A673 (cell line): ENCODE data around the gene UXS1. TPM values are rescaled to one million over a fixed set of nuclear protein-coding genes. Genes with fewer than 3 reads are reported as not detected.

ENCODE experiments used
- BruUV-seq: library from RNA; stranded (reverse); fragments of 400-500 nt; replicated peaks from 2 replicates; lab custom pipeline; 2021; lab: Mats Ljungman, UMichigan
- CTCF ChIA-PET: fragments of 300-600 bp; sonication (Branson Sonifier 250); formaldehyde crosslinking; loops from one replicate; lab custom pipeline; 2022; ENCODE audit warnings: antibody characterized with exemption; lab: Charles Lee
- POLR2A ChIA-PET: fragments of 300-600 bp; sonication (Branson Sonifier 250); formaldehyde crosslinking; loops from one replicate; lab custom pipeline; 2022; ENCODE audit warnings: antibody characterized with exemption; ENCODE audit not compliant: low non-redundant PET; lab: Charles Lee
- DNase-seq: peaks from one replicate; pipeline ENCODE4 v3.0.0-alpha.2; 2015; ENCODE audit warnings: low spot score
- H3K27ac ChIP-seq: fragments of 200-600 bp; sonication (generic); 2 replicates; pipeline ENCODE4 v1.5.1; 2016; ENCODE audit warnings: mixed run types, low read depth, mild to moderate bottlenecking, mixed read lengths, antibody characterized with exemption, low read length; ENCODE audit not compliant: poor library complexity, severe bottlenecking
- H3K27me3 ChIP-seq: fragments of 200-600 bp; sonication (generic); replicated peaks from 2 replicates; pipeline ENCODE4 v1.6.1; 2017; ENCODE audit warnings: mixed run types, low read depth, mild to moderate bottlenecking, mixed read lengths, antibody characterized with exemption, low read length; ENCODE audit not compliant: insufficient read depth, poor library complexity
- H3K36me3 ChIP-seq: fragments of 200-600 bp; sonication (generic); 2 replicates; pipeline ENCODE4 v1.6.1; 2016; ENCODE audit warnings: mixed run types, mild to moderate bottlenecking, mixed read lengths, antibody characterized with exemption, low read length; ENCODE audit not compliant: insufficient read depth, poor library complexity, severe bottlenecking
- H3K4me1 ChIP-seq: fragments of 200-600 bp; sonication (generic); 2 replicates; pipeline ENCODE4 v1.6.1; 2017; ENCODE audit warnings: mixed run types, mild to moderate bottlenecking, mixed read lengths, antibody characterized with exemption, low read length; ENCODE audit not compliant: insufficient read depth, poor library complexity, severe bottlenecking
- H3K4me3 ChIP-seq: fragments of 200-600 bp; sonication (generic); 2 replicates; pipeline ENCODE4 v1.5.1; 2016; ENCODE audit warnings: low read depth, mixed run types, mild to moderate bottlenecking, mixed read lengths, low read length; ENCODE audit not compliant: poor library complexity, severe bottlenecking
- H3K9me3 ChIP-seq: fragments of 200-600 bp; sonication (generic); 2 replicates; pipeline ENCODE4 v1.6.1; 2016; ENCODE audit warnings: mixed run types, low read depth, mild to moderate bottlenecking, mixed read lengths, antibody characterized with exemption, low read length; ENCODE audit not compliant: poor library complexity, severe bottlenecking
- EZH2 ChIP-seq: fragments of 200-600 bp; sonication (generic); IDR thresholded peaks from 2 replicates; pipeline ENCODE4 v1.6.1; 2017; ENCODE audit warnings: borderline replicate concordance, low read depth, mild to moderate bottlenecking, mixed read lengths, antibody characterized with exemption, low read length; ENCODE audit not compliant: poor library complexity, severe bottlenecking
- intact Hi-C: fragments of 100-400 bp; cut with micrococcal nuclease; formaldehyde crosslinking; loops from one replicate; pipeline ENCODE4 v1.10.0; 2022; ENCODE audit not compliant: unreplicated experiment
- total RNA-seq: library from RNA; stranded (reverse); gene quantifications from 2 replicates; pipeline ENCODE4 v1.2.3, GENCODE V29; 2021
- TF ChIP-seq, protein P1 (sequence below): fragments of 300-800, 200-600 bp; sonication (generic); conservative IDR thresholded peaks from 2 replicates; pipeline ENCODE4 v1.5.1; 2017; ENCODE audit warnings: low read depth, mild to moderate bottlenecking, antibody characterized with exemption, low read length, moderate library complexity, mixed read lengths

UXS1 gene
- total RNA-seq, 1 experiment from 2014 or later: 48.6 TPM

DNA sequence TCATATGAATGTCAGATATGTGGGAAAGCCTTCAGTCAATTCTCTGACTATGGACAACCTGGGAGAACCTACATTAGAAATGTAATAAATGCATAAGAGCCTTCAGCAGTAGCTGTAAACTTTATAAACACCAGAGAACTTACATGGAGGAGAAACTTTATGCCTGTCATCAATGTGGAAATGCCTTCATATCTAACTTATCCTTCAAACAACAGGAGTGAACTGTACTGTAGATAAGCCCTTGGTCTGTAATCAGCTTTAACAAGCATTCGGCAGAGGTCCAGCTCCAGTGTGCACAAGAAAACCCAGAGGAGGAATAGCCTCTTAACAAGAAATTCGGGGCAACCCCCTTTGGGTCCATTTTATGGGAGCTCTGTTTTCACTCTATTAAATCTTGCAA is 14.8 kb upstream of the UXS1 start:
- CTCF ChIA-PET: no interaction called here
- no peaks in the 10 kb centered on the region for H3K4me1 ChIP-seq
- no peaks in the 10 kb centered on the region for H3K36me3 ChIP-seq
- intact Hi-C loops: no loop called here
- DNase-seq: no peak
- H3K27me3 ChIP-seq: no peaks in the 10 kb centered on the region
- no TSS peak for BruUV-seq
- H3K4me3 ChIP-seq: no peak overlapping the region
- H3K27ac ChIP-seq: no peak overlapping the region
- POLR2A ChIA-PET: no interaction called here
- H3K9me3 ChIP-seq: no peaks in the 10 kb centered on the region
- TF ChIP-seq EZH2: no peak
- TF ChIP-seq, protein P1, sequence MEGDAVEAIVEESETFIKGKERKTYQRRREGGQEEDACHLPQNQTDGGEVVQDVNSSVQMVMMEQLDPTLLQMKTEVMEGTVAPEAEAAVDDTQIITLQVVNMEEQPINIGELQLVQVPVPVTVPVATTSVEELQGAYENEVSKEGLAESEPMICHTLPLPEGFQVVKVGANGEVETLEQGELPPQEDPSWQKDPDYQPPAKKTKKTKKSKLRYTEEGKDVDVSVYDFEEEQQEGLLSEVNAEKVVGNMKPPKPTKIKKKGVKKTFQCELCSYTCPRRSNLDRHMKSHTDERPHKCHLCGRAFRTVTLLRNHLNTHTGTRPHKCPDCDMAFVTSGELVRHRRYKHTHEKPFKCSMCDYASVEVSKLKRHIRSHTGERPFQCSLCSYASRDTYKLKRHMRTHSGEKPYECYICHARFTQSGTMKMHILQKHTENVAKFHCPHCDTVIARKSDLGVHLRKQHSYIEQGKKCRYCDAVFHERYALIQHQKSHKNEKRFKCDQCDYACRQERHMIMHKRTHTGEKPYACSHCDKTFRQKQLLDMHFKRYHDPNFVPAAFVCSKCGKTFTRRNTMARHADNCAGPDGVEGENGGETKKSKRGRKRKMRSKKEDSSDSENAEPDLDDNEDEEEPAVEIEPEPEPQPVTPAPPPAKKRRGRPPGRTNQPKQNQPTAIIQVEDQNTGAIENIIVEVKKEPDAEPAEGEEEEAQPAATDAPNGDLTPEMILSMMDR: no peak

DNA sequence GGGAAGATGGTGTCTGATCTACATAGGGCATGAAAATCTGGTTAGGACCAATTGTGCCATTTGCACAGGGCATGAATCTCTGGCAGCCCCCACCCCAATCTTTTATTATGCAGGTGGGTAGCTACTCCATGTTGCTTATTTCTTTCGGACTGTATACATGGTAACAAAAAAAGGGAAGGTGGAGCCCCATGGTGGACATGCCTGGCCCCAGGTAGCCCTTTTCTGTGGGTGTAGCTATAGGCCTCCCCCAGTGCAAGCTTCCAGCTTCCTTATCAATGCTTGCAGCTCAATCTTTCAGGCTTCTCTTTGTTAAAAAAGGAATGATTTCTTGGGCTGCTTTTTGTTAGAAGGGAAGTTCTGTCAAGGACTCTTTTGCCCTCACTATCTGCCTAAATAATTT is 14.3 kb upstream of the UXS1 start:
- ChIA-PET CTCF (no interaction called here), POLR2A (no interaction called here)
- TF ChIP-seq, protein P1: no peak
- TF ChIP-seq EZH2: no peak
- Histone ChIP-seq H3K27ac (no peak overlapping the region), H3K9me3 (no peaks in the 10 kb centered on the region), H3K4me1 (no peaks in the 10 kb centered on the region), H3K27me3 (no peaks in the 10 kb centered on the region), H3K4me3 (no peak overlapping the region), H3K36me3 (no peaks in the 10 kb centered on the region)
- intact Hi-C loops: no loop called here
- no TSS peak for BruUV-seq
- DNase-seq: no peak

DNA sequence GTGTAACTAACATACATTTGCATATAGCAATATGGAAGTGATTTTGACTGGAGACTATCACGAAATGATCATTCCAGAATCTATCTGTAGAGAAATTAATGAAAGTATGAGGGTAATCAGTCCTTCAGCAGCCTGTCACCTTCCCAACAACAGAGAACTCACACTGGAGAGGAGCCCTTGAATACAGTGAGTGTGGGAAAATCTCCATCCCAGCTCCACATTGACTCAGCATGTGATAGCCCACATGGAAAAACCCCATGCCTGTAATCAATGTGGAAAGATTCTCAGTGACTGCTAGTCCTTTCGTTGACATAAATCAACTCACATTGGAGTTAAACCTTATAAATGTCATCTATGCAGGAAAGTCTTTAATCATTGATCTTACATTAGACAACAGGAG is 13.1 kb upstream of the UXS1 start:
- no peak overlapping the region for H3K4me3 ChIP-seq
- H3K27me3 ChIP-seq: no peaks in the 10 kb centered on the region
- POLR2A ChIA-PET: no interaction called here
- intact Hi-C loops: no loop called here
- DNase-seq: no peak
- H3K4me1 ChIP-seq: no peaks in the 10 kb centered on the region
- H3K9me3 ChIP-seq: no peaks in the 10 kb centered on the region
- H3K36me3 ChIP-seq: no peaks in the 10 kb centered on the region
- TF ChIP-seq EZH2: no peak
- TF ChIP-seq, protein P1: no peak
- no TSS peak for BruUV-seq
- H3K27ac ChIP-seq: no peak overlapping the region
- CTCF ChIA-PET: no interaction called here
